IPS-11a (cell line): ENCODE results near the gene HOXB1.
A peak's percentile ranks its signal among the peaks of the same experiment; 100 is the strongest.
"Not testable (repeated sequence)": the region's sequence is repeated elsewhere in the genome, so short reads cannot be mapped to it uniquely, and the experiment has no call there.

ENCODE experiments used
- H3K4me3 ChIP-seq: one replicate; pipeline ENCODE4 v1.5.1; 2013; ENCODE audit warnings: low read depth, low read length, control low read depth

The HOXB1 gene

GRCh38 chr17:48499735-48500434, 30.9 kb downstream of the HOXB1 start:
- H3K4me3 ChIP-seq = no peak overlapping the region

GRCh38 chr17:48499248-48499647, 31.6 kb downstream of the HOXB1 start:
- no peak overlapping the region for H3K4me3 ChIP-seq

GRCh38 chr17:48498164-48498850, 32.5 kb downstream of the HOXB1 start:
- no peak overlapping the region for H3K4me3 ChIP-seq

GRCh38 chr17:48497103-48497502, 33.7 kb downstream of the HOXB1 start:
- no peak overlapping the region for H3K4me3 ChIP-seq

GRCh38 chr17:48494335-48494734, 36.5 kb downstream of the HOXB1 start:
- no peak overlapping the region for H3K4me3 ChIP-seq

- peak overlapping the region; percentile 25 for H3K4me3 ChIP-seq
Observed at GRCh38 chr17:48492401-48493298, 38.2 kb downstream of the HOXB1 start.

GRCh38 chr17:48491527-48492273, 39.1 kb downstream of the HOXB1 start:
- no peak overlapping the region for H3K4me3 ChIP-seq

GRCh38 chr17:48490451-48490892, 40.3 kb downstream of the HOXB1 start:
- H3K4me3 ChIP-seq = no peak overlapping the region

- H3K4me3 ChIP-seq = no peak overlapping the region
Observed at GRCh38 chr17:48489781-48490180, 41.0 kb downstream of the HOXB1 start.

- H3K4me3 ChIP-seq = no peak overlapping the region
Observed at GRCh38 chr17:48488548-48489106, 42.2 kb downstream of the HOXB1 start.

GRCh38 chr17:48487221-48487620, 43.6 kb downstream of the HOXB1 start:
- H3K4me3 ChIP-seq = no peak overlapping the region

- H3K4me3 ChIP-seq = no peak overlapping the region
Observed at GRCh38 chr17:48486557-48486956, 44.3 kb downstream of the HOXB1 start.

GRCh38 chr17:48484850-48485249, 46.0 kb downstream of the HOXB1 start:
- H3K4me3 ChIP-seq = no peak overlapping the region

GRCh38 chr17:48484256-48484655, 46.6 kb downstream of the HOXB1 start:
- H3K4me3 ChIP-seq = no peak overlapping the region

GRCh38 chr17:48483471-48484131, 47.2 kb downstream of the HOXB1 start:
- no peak overlapping the region for H3K4me3 ChIP-seq

GRCh38 chr17:48483004-48483403, 47.8 kb downstream of the HOXB1 start:
- H3K4me3 ChIP-seq = no peak overlapping the region

GRCh38 chr17:48482301-48482700, 48.5 kb downstream of the HOXB1 start:
- not testable (repeated sequence) for H3K4me3 ChIP-seq

- H3K4me3 ChIP-seq = no peak overlapping the region
Observed at GRCh38 chr17:48479014-48479402, 51.8 kb downstream of the HOXB1 start.
